ENCODE results near the gene CTNNAL1.

DNA sequence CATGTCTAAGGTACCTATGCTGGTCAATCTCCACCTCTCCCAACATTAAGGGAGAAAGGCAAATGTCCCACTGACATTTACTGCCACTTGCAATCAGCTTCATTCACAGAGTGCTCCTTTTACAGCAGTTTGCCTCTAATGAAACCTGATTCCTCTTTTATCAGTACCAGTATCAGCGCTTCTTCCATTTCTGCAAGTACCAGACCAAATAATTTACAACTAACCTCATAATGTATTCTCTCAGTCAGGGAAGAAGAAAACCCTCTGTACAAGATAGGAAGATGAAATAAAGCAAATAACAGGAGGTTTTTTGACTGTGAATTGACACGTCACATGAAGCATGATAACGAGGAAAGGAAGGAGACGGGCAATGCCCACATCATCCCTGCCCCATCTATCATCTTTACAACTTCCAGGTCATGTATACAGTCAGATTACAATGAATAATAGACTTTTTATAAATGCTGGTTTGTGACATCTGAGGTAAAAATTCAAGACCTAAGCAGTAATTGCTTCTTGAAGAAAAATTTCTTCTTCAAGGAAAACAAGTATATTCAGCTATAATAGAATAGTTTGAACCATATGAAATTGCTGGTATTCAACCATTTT lies 57.2 kb downstream of the CTNNAL1 start:
- no peak for TF ChIP-seq REST (IDR thresholded peaks at IDR 0.05; ENCODE audit: borderline replicate concordance)
- TF ChIP-seq, protein P1, sequence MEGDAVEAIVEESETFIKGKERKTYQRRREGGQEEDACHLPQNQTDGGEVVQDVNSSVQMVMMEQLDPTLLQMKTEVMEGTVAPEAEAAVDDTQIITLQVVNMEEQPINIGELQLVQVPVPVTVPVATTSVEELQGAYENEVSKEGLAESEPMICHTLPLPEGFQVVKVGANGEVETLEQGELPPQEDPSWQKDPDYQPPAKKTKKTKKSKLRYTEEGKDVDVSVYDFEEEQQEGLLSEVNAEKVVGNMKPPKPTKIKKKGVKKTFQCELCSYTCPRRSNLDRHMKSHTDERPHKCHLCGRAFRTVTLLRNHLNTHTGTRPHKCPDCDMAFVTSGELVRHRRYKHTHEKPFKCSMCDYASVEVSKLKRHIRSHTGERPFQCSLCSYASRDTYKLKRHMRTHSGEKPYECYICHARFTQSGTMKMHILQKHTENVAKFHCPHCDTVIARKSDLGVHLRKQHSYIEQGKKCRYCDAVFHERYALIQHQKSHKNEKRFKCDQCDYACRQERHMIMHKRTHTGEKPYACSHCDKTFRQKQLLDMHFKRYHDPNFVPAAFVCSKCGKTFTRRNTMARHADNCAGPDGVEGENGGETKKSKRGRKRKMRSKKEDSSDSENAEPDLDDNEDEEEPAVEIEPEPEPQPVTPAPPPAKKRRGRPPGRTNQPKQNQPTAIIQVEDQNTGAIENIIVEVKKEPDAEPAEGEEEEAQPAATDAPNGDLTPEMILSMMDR (IDR thresholded peaks at IDR 0.05; ENCODE audit: poor library complexity, severe bottlenecking), result no peak
- TF ChIP-seq EZH2 (IDR thresholded peaks at IDR 0.05; ENCODE audit: borderline replicate concordance, insufficient read depth, low read length, poor library complexity, severe bottlenecking), result no peak
- TF ChIP-seq POLR2AphosphoS5 (IDR thresholded peaks at IDR 0.05), result no peak
